HepG2 (cell line): Measurements from ENCODE around the gene ATR. TPM values are rescaled to one million over a fixed set of nuclear protein-coding genes. Genes with fewer than 3 reads are reported as not detected.
"Not testable (repeated sequence)": the region's sequence is repeated elsewhere in the genome, so short reads cannot be mapped to it uniquely, and the experiment has no call there.

Experiments used
- ATAC-seq: fragments of 200-7000 bp; cut with Tn5 transposase; 3 replicates; pipeline ENCODE4 v1.9.1; 2020; ENCODE audit warnings: mild to moderate bottlenecking, moderate library complexity
- BruUV-seq: library from RNA; stranded (reverse); fragments of 400-500 nt; replicated peaks from 2 replicates; lab custom pipeline; 2021; lab: Mats Ljungman, UMichigan
- CTCF ChIA-PET: fragments of 300-600 bp; formaldehyde crosslinking; extraction: SDS; loops from one replicate; lab custom pipeline; 2021; ENCODE audit warnings: low total read pairs, inconsistent platforms, low intra/inter-chr PET ratio; lab: Yijun Ruan, JAX
- POLR2A ChIA-PET: fragments of 350-600 bp; sonication (Branson Sonifier 250); formaldehyde crosslinking; loops from one replicate; lab custom pipeline; 2020; ENCODE audit warnings: antibody characterized with exemption, inconsistent platforms; lab: Yijun Ruan, JAX
- DNase-seq: peaks from one replicate; pipeline ENCODE4 v3.0.0-alpha.2; 2015; ENCODE audit warnings: low spot score
- FAIRE-seq: peaks from 3 replicates; lab custom pipeline; 2011; peaks lifted over from hg19 to GRCh38; lab: Jason Lieb, UNC
- H2AFZ ChIP-seq: one replicate; pipeline ENCODE4 v1.6.1; 2011; ENCODE audit warnings: low read length, inconsistent platforms
- H3K27ac ChIP-seq: fragments of 300-600 bp; 3 replicates; pipeline ENCODE4 v1.8.0; 2011; ENCODE audit warnings: mixed run types, mild to moderate bottlenecking, mixed read lengths, low read length, inconsistent platforms; ENCODE audit not compliant: insufficient read depth; ENCODE audit errors: extremely low read length
- H3K27me3 ChIP-seq, 2 experiments: fragments of 200-600 bp in 1 of 2; 2 replicates in 1 of 2; 3 replicates in 1 of 2; pipeline versions ENCODE4 v1.6.0 to v1.8.0; 2011; ENCODE audit warnings: low read length in 2 of 2, mild to moderate bottlenecking in 2 of 2, moderate library complexity in 2 of 2, inconsistent platforms in 1 of 2; ENCODE audit not compliant: insufficient read depth in 2 of 2, control insufficient read depth in 1 of 2
- H3K36me3 ChIP-seq, 2 experiments: fragments of 200-600 bp in 1 of 2; replicated peaks in 1 of 2; 2 replicates in 1 of 2; 3 replicates in 1 of 2; pipeline versions ENCODE4 v1.5.1 to v1.8.0; 2011; ENCODE audit warnings: low read length in 2 of 2, inconsistent platforms in 1 of 2; ENCODE audit not compliant: insufficient read depth in 2 of 2, control insufficient read depth in 1 of 2
- H3K4me1 ChIP-seq: 2 replicates; pipeline ENCODE4 v1.5.1; 2012; ENCODE audit warnings: low read length, inconsistent platforms; ENCODE audit not compliant: insufficient read depth
- H3K4me2 ChIP-seq: 2 replicates; pipeline ENCODE4 v1.6.0; 2011; ENCODE audit warnings: low read depth, low read length, inconsistent platforms
- H3K4me3 ChIP-seq, 3 experiments: fragments of 200-600 bp in 1 of 3; sonication (generic), shearing (Covaris generic) in 1 of 3; replicated peaks in 1 of 3; 2 replicates each; pipeline ENCODE4 v1.5.1; 2011 to 2016; ENCODE audit warnings: low read length in 3 of 3, inconsistent platforms in 2 of 3, low read depth in 2 of 3, mild to moderate bottlenecking in 2 of 3, control low read depth in 1 of 3, mixed read lengths in 1 of 3; ENCODE audit not compliant: insufficient read depth in 1 of 3
- H3K79me2 ChIP-seq: one replicate; pipeline ENCODE4 v1.6.1; 2011; ENCODE audit warnings: low read length, inconsistent platforms; ENCODE audit not compliant: insufficient read depth
- H3K9ac ChIP-seq: 2 replicates; pipeline ENCODE4 v1.6.0; 2011; ENCODE audit warnings: mild to moderate bottlenecking, low read depth, low read length, inconsistent platforms; ENCODE audit not compliant: insufficient read depth
- H3K9me3 ChIP-seq: 2 replicates; pipeline ENCODE4 v1.5.1; 2012; ENCODE audit warnings: mild to moderate bottlenecking, low read length
- H4K20me1 ChIP-seq: 2 replicates; pipeline ENCODE4 v1.6.0; 2011; ENCODE audit warnings: inconsistent platforms, mild to moderate bottlenecking, low read length, moderate library complexity; ENCODE audit not compliant: insufficient read depth
- NFIC ChIP-seq: IDR thresholded peaks from 2 replicates; pipeline ENCODE4 v1.6.1; 2012; ENCODE audit warnings: mild to moderate bottlenecking, low read length, inconsistent platforms
- PTBP1 ChIP-seq: fragments of 200-400 bp; formaldehyde crosslinking; IDR thresholded peaks from 2 replicates; pipeline ENCODE4 v1.6.1; 2018; ENCODE audit warnings: low read length, low read depth; ENCODE audit not compliant: poor library complexity, severe bottlenecking
- YEATS2 ChIP-seq: sonication (generic); formaldehyde crosslinking; IDR thresholded peaks from 2 replicates; pipeline ENCODE4 v1.4.0; 2020; ENCODE audit warnings: missing genetic modification reagents, borderline replicate concordance
- ZBTB33 ChIP-seq: sonication (generic); formaldehyde crosslinking; IDR thresholded peaks from 2 replicates; pipeline ENCODE4 v1.4.0; 2020; ENCODE audit warnings: missing genetic modification reagents
- ZNF496 ChIP-seq: sonication (generic); formaldehyde crosslinking; IDR thresholded peaks from 2 replicates; pipeline ENCODE4 v1.8.1; 2023; ENCODE audit warnings: mild to moderate bottlenecking, moderate library complexity, missing genetic modification reagents; ENCODE audit not compliant: insufficient replicate concordance
- ZNF549 ChIP-seq: sonication (generic); formaldehyde crosslinking; IDR thresholded peaks from 2 replicates; pipeline ENCODE4 v1.5.0; 2020; ENCODE audit warnings: missing genetic modification reagents
- ZNF563 ChIP-seq: sonication (generic); formaldehyde crosslinking; IDR thresholded peaks from 2 replicates; pipeline ENCODE4 v1.8.0; 2022; ENCODE audit warnings: mild to moderate bottlenecking, moderate library complexity, missing genetic modification reagents
- ZNF800 ChIP-seq: sonication (generic); formaldehyde crosslinking; IDR thresholded peaks from 2 replicates; pipeline ENCODE4 v1.4.0; 2020; ENCODE audit warnings: missing genetic modification reagents
- ZNF879 ChIP-seq: sonication (generic); formaldehyde crosslinking; IDR thresholded peaks from 2 replicates; pipeline ENCODE4 v1.8.1; 2023; ENCODE audit warnings: missing genetic modification reagents
- WGBS: methylation state at CpG from one replicate; pipeline ENCODE4 v1.1.6; 2017; ENCODE audit warnings: low lambda C conversion rate; 5-methylcytosine and 5-hydroxymethylcytosine counted together
- in situ Hi-C: cut with HindIII; loops from 2 replicates; pipeline ENCODE4 v1.10.0; 2017; ENCODE audit warnings: low pct_unique_long_range_greater_than_20kb; ENCODE audit not compliant: extremely low pct_ligation_motif_present
- intact Hi-C: fragments of 100-400 bp; cut with micrococcal nuclease; formaldehyde crosslinking; loops from one replicate; pipeline ENCODE4 v1.10.0; 2022; ENCODE audit not compliant: unreplicated experiment
- polyA plus RNA-seq, 8 experiments: library from polyadenylated mRNA; depleted of rRNA in 3 of 8; stranded (reverse) in 7 of 8; unstranded in 1 of 8; fragments of >200 nt; fragmentation: Illumina TruSeq in 4 of 8; extraction: Trizol in 4 of 8; gene quantifications; 2 replicates each; pipeline versions ENCODE4 v1.2.1 to v1.2.3, GENCODE V29; 2011 to 2016; ENCODE audit warnings: low read depth in 4 of 8, missing spikeins in 1 of 8, mixed read lengths in 1 of 8; ENCODE audit not compliant: insufficient read depth in 1 of 8
- total RNA-seq, 5 experiments: library from RNA; depleted of rRNA; stranded (reverse); fragments of >200 nt; fragmentation: Illumina TruSeq; extraction: Trizol; gene quantifications; 2 replicates each; pipeline ENCODE4 v1.2.3, GENCODE V29; 2016; ENCODE audit warnings: low read depth in 1 of 5

ATR gene
- total and polyA plus RNA-seq, 2 of the 13 experiments (the other 11 are each of a cell fraction or from before 2014, with no cell fraction given): 6.6 to 17.0 TPM

GRCh38 chr3:142604940-142605339 is 26.4 kb upstream of the ATR start:
- Histone ChIP-seq H2AFZ (no peak overlapping the region), H3K79me2 (peaks cover 9% of the 10 kb centered on the region), H3K9ac (no peak overlapping the region), H3K36me3 (no peaks in the 10 kb centered on the region)
- DNase-seq: no peak
- no TSS peak for BruUV-seq
- in situ Hi-C loops: no loop called here
- TF ChIP-seq ZNF549 (CRISPR knock-in tag) (no peak), ZNF800 (CRISPR knock-in tag) (no peak), PTBP1 (no peak), ZNF563 (CRISPR knock-in tag) (no peak), ZNF496 (CRISPR knock-in tag) (no peak), NFIC (no peak), ZBTB33 (CRISPR knock-in tag) (no peak), ZNF879 (no peak), YEATS2 (no peak)
- TF ChIP-seq, all 625 proteins: peak for 0
- Histone ChIP-seq H3K27ac (no peak overlapping the region), H3K9me3 (no peaks in the 10 kb centered on the region), H3K4me3 (no peak overlapping the region), H3K4me2 (no peak overlapping the region), H4K20me1 (no peaks in the 10 kb centered on the region), H3K4me1 (no peaks in the 10 kb centered on the region), H3K27me3 (no peaks in the 10 kb centered on the region)
- ChIA-PET POLR2A (no interaction called here), CTCF (no interaction called here)
- FAIRE-seq (no peak), ATAC-seq (no peak)
- intact Hi-C loops: no loop called here

GRCh38 chr3:142603386-142603705 is 24.8 kb upstream of the ATR start:
- BruUV-seq, intact Hi-C loops, H3K4me2 ChIP-seq, CTCF ChIA-PET, H3K36me3 ChIP-seq, H3K27ac ChIP-seq, H3K4me3 ChIP-seq, H3K9ac ChIP-seq, ATAC-seq, H3K27me3 ChIP-seq, H3K4me1 ChIP-seq, POLR2A ChIA-PET, H2AFZ ChIP-seq, H3K9me3 ChIP-seq, in situ Hi-C loops, H4K20me1 ChIP-seq, DNase-seq, FAIRE-seq: not testable (repeated sequence)
- peaks cover 12% of the 10 kb centered on the region for H3K79me2 ChIP-seq
- 98% methylated on average over 7 of the region's 7 CpGs for WGBS
